Activated B cell treated with CpG ODN at 0.5 μM for 24 hours (primary cell): ENCODE measurements around the gene SPRYD4. TPM values are rescaled to one million over a fixed set of nuclear protein-coding genes. Genes with fewer than 3 reads are reported as not detected.
"Not testable (repeated sequence)": the region's sequence is repeated elsewhere in the genome, so short reads cannot be mapped to it uniquely, and the experiment has no call there.

ENCODE experiments used
- ATAC-seq: fragments of 200-7000 bp; cut with Tn5 transposase; one replicate; pipeline ENCODE4 v1.10.0; 2021; ENCODE audit warnings: low read depth, mild to moderate bottlenecking, moderate library complexity
- CTCF ChIA-PET: fragments of 350-600 bp; sonication (Branson Sonifier 250); formaldehyde crosslinking; loops from one replicate; lab custom pipeline; 2021; ENCODE audit warnings: antibody characterized with exemption; lab: Charles Lee
- POLR2A ChIA-PET: fragments of 350-600 bp; sonication (Branson Sonifier 250); formaldehyde crosslinking; loops from one replicate; lab custom pipeline; 2021; ENCODE audit warnings: antibody characterized with exemption; lab: Charles Lee
- DNase-seq: peaks from one replicate; pipeline ENCODE4 v3.0.0; 2022
- H3K27ac Mint-ChIP-seq: one replicate; pipeline ENCODE4 v1.8.0; 2020; ENCODE audit warnings: mixed read lengths
- H3K27me3 Mint-ChIP-seq: one replicate; pipeline ENCODE4 v1.8.0; 2021; ENCODE audit warnings: mixed read lengths
- H3K36me3 Mint-ChIP-seq: one replicate; pipeline ENCODE4 v1.8.0; 2021; ENCODE audit warnings: low read depth, mixed read lengths
- H3K4me1 Mint-ChIP-seq: one replicate; pipeline ENCODE4 v1.8.0; 2021; ENCODE audit warnings: mixed read lengths
- H3K4me3 Mint-ChIP-seq: one replicate; pipeline ENCODE4 v1.8.0; 2020; ENCODE audit warnings: mild to moderate bottlenecking, mixed read lengths
- H3K9me3 Mint-ChIP-seq: one replicate; pipeline ENCODE4 v1.8.0; 2020; ENCODE audit warnings: mixed read lengths
- CTCF ChIP-seq: fragments of 200-600 bp; IDR thresholded peaks from one replicate; pipeline ENCODE4 v1.8.0; 2022; ENCODE audit warnings: antibody characterized with exemption, mild to moderate bottlenecking
- intact Hi-C: fragments of 100-400 bp; cut with micrococcal nuclease; formaldehyde crosslinking; loops from one replicate; pipeline ENCODE4 v1.15.1; 2024
- total RNA-seq: library from RNA; stranded (reverse); gene quantifications from 2 replicates; pipeline ENCODE4 v1.2.3, GENCODE V29; 2022

Gene SPRYD4
- total RNA-seq, 1 donor from 2014 or later, result 7.5 TPM

GRCh38 chr12:56496704-56497103, 28.3 kb downstream of the SPRYD4 start:
- H3K4me1 Mint-ChIP-seq, H3K36me3 Mint-ChIP-seq, H3K9me3 Mint-ChIP-seq, ATAC-seq, H3K27ac Mint-ChIP-seq, H3K27me3 Mint-ChIP-seq, intact Hi-C loops, POLR2A ChIA-PET: not testable (repeated sequence)
- peak; percentile 49 for DNase-seq
- CTCF ChIA-PET, result interaction anchor here (1.3 kb wide), 1 partner anchor 140 kb away, joined by 6 read pairs; no protein-coding TSS in a partner anchor
- H3K4me3 Mint-ChIP-seq, result peak overlapping the region; percentile 73

- H3K27me3 Mint-ChIP-seq, H3K27ac Mint-ChIP-seq, H3K4me1 Mint-ChIP-seq, H3K4me3 Mint-ChIP-seq, DNase-seq, POLR2A ChIA-PET, H3K9me3 Mint-ChIP-seq, H3K36me3 Mint-ChIP-seq, CTCF ChIA-PET, ATAC-seq, intact Hi-C loops: not testable (repeated sequence)
Measured at GRCh38 chr12:56498126-56498902, 29.9 kb downstream of the SPRYD4 start.

GRCh38 chr12:56499452-56499851, 31.1 kb downstream of the SPRYD4 start:
- CTCF ChIA-PET, H3K36me3 Mint-ChIP-seq, H3K27ac Mint-ChIP-seq, H3K27me3 Mint-ChIP-seq, DNase-seq, H3K9me3 Mint-ChIP-seq, H3K4me3 Mint-ChIP-seq, POLR2A ChIA-PET, ATAC-seq, intact Hi-C loops, H3K4me1 Mint-ChIP-seq: not testable (repeated sequence)

GRCh38 chr12:56499879-56500278, 31.5 kb downstream of the SPRYD4 start:
- H3K27me3 Mint-ChIP-seq, H3K4me3 Mint-ChIP-seq, DNase-seq, H3K27ac Mint-ChIP-seq, H3K36me3 Mint-ChIP-seq, ATAC-seq, CTCF ChIA-PET, POLR2A ChIA-PET, H3K9me3 Mint-ChIP-seq, H3K4me1 Mint-ChIP-seq: not testable (repeated sequence)
- intact Hi-C loops, result loop anchor here (2.0 kb wide), 1 partner anchor 381 kb away; the partner anchor contains the start of gene ZC3H10

- POLR2A ChIA-PET, result no interaction called here
- CTCF ChIA-PET, result no interaction called here
- DNase-seq (no peak), ATAC-seq (no peak)
- Mint-ChIP-seq H3K9me3 (no peaks in the 10 kb centered on the region), H3K27me3 (peaks cover 1% of the 10 kb centered on the region), H3K4me3 (no peak overlapping the region), H3K4me1 (peaks cover 2% of the 10 kb centered on the region), H3K27ac (no peak overlapping the region), H3K36me3 (no peaks in the 10 kb centered on the region)
- TF ChIP-seq CTCF, result no peak
- intact Hi-C loops, result no loop called here
Measured at GRCh38 chr12:56510786-56511185, 42.4 kb downstream of the SPRYD4 start.

GRCh38 chr12:56514014-56514318, 45.6 kb downstream of the SPRYD4 start:
- POLR2A ChIA-PET, result interaction anchor here (0.6 to 2.2 kb wide), 3 partner anchors 60 to 132 kb away, joined by 3 to 5 read pairs (median 3); partner anchors contain the start of gene ATP5F1B
- intact Hi-C loops, H3K27ac Mint-ChIP-seq, H3K4me1 Mint-ChIP-seq, H3K9me3 Mint-ChIP-seq, H3K27me3 Mint-ChIP-seq, ATAC-seq, H3K36me3 Mint-ChIP-seq, H3K4me3 Mint-ChIP-seq, DNase-seq: not testable (repeated sequence)
- CTCF ChIA-PET, result interaction anchor here (0.6 to 2.6 kb wide), 14 partner anchors 18 to 597 kb away, joined by 3 to 12 read pairs (median 4); partner anchors contain the start of gene STAT6

- ChIA-PET POLR2A (no interaction called here), CTCF (interaction anchor here (1.6 kb wide), 1 partner anchor 55 kb away, joined by 3 read pairs; no protein-coding TSS in a partner anchor)
- no peak overlapping the region for H3K27ac Mint-ChIP-seq
- ATAC-seq, result no peak
- intact Hi-C loops, result no loop called here
- DNase-seq, result no peak
- H3K4me3 Mint-ChIP-seq, result no peak overlapping the region
- peaks cover 4% of the 10 kb centered on the region for H3K27me3 Mint-ChIP-seq
- H3K9me3 Mint-ChIP-seq, result no peaks in the 10 kb centered on the region
- H3K4me1 Mint-ChIP-seq, result peaks cover 23% of the 10 kb centered on the region
- H3K36me3 Mint-ChIP-seq, result no peaks in the 10 kb centered on the region
- no peak for TF ChIP-seq CTCF
Measured at GRCh38 chr12:56517854-56518253, 49.5 kb downstream of the SPRYD4 start.
